NAMALWA (cell line): ENCODE results near the gene CHI3L2.

Experiments used
- DNase-seq: peaks from one replicate; pipeline ENCODE4 v3.0.0-alpha.2; 2015; ENCODE audit warnings: low spot score

CHI3L2 gene, protein sequence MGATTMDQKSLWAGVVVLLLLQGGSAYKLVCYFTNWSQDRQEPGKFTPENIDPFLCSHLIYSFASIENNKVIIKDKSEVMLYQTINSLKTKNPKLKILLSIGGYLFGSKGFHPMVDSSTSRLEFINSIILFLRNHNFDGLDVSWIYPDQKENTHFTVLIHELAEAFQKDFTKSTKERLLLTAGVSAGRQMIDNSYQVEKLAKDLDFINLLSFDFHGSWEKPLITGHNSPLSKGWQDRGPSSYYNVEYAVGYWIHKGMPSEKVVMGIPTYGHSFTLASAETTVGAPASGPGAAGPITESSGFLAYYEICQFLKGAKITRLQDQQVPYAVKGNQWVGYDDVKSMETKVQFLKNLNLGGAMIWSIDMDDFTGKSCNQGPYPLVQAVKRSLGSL

DNA sequence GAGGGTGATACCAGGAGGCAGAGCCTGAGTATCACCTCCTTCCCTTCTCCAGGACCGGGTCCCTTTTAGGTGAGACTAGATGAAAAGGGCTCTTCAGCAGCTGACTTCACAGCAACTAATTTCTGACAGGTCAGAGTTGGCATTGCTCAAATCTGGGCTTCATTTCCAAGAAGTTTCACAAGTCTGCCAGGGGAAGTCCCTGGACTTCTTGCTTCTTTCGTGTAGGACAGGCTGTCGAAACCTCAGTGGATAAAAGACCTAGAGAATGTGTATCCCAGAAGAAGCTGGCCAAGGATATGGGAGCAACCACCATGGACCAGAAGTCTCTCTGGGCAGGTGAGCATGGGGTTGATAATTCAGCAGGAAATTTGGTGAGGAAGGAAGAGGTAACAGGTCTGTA lies at the start of gene CHI3L2:
Gene CHI3L2 (plus strand): TSS at position 280 of the 400 bp plus-strand sequence. CDS start 17 bp downstream, at position 297.
- DNase-seq = no peak

DNA sequence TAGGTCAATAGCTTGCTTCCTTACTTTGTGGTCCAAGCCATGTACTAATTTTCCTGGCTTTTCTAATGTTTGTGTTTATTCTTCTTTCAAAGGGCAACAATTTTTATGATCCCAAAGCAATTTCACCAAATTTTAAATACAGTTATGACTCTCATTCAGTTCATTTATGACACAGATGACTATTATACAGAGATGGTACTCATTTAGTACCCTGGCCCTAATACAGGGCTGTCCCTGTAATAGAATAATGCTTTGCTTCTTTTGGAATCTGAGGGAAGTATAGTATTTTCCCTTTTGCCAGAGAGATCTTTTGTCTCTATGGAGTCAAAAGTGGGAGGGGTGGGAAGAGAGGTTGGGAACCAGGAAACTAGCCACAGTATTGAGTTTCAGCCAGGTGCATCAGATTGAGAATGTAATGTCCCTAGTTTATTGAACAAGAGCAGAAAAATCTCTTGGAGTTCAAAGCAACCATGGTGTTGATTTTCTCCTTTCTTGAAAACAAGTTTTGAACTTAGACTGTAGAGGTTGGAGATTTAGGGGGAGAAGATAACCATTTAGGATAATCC lies 47.5 kb upstream of the CHI3L2 start:
- no peak for DNase-seq

DNA sequence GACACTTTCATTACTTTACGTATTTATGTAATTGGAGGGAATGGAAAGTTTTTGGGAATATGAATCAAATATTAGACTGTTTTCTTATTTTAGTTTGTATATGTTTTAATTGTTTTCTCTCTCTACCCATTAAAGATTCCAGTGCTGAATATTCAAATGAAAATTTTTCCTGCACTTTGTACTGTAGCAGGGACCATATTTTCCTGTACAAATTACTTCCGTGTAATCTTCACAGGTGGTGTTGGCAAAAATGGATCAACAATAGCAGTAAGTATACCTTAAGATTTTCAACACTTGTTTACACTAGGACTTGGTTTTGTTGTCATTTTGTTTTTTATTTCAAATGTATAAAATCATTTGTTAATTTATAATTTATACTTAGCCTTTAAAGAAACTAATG lies 45.5 kb upstream of the CHI3L2 start:
- DNase-seq = no peak

DNA sequence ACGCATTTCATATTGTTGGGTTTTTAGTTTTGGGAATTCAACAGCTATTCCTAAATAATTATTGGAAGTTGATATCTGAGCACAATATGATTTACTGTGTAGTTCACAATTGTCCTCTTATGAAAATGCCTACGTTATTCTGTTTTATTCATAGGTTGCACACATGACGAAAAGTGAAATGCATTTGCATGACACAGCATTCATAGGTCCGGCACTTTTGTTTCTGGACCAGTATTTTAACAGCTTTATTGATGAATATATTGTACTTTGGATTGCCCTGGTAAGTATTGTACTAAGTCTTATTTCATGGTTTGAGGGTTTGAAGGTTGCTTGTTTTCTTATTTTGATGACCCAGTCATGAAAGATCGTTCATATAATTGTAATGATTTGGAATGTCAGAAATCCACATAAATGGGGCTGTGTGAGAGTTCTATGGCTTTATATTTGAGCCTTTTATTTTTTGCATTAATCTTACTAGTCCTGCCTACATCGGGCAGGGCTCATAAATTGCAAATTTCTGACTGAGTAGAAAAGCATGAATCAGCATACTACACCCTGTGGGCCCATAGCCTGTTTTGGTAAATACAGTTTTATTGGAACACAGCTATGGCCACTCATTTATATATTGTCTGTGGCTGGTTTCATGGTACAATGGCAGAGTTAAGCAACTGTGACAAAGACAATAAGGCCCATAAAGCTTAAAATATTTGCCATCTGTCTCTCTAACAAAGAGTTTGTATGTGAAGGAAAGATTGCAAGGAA lies 44.0 kb upstream of the CHI3L2 start:
- no peak for DNase-seq

DNA sequence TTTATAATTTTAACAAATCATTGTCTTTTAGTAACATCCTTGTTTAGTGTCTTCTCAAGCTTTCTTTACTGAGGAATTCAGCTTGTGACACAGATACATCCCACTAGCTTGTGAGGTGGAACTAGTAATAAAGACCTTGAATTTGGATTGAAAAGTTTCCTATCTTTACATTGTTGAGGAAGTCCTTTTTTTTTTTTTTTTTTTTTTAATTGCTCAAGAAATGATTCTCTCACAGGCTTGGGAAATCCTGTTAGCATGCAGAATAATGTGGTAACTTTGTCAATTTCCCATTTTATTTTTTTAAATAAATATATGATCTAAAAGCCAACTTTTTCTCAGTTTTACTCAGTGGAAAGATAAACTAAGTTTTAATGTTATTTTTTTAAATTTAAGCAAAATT lies 42.9 kb upstream of the CHI3L2 start:
- DNase-seq = no peak

DNA sequence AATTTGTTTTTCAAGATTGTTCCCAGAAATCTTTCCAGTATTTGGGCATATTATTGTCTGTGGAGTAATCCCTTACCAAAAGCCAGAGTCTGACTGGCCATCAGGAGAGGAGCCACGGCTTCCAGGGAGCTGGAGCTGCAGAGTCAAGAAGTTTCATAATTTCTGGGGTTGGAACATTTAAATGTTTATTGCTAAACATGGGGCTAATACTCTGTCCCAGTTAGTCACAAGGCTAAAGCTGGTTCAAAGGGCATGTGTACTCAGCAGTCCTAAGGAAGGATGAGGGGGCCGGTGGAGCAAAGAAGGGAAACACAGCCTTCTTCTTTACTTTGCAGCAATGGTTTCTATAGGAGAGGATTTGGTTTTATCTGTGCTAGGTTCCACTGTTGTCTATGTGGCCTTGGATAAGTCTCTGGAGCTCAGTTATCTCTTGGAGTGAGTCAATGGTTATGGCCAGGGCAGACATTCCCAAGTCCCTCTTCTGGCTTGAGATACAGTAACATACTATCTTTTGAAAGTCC lies 36.5 kb upstream of the CHI3L2 start:
- DNase-seq = no peak

DNA sequence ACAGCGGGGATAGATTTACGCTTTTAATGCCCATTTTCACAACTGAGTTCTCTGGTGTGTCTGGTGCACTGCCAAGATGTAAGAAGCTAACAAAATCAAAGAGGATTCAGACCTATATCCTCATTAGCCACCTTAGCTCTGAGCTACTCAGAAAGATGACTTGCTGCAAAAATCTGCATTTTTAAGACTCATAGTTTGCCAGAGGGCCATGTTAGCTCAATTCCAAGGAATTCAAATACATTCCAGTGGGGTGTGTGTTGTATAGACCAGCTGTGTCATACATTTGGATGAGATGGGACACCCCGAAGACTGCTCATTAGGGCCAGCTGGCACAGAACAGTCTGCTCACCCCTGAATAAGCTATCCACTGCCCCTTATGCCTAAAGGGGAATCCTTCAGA lies 36.0 kb upstream of the CHI3L2 start:
- no peak for DNase-seq

DNA sequence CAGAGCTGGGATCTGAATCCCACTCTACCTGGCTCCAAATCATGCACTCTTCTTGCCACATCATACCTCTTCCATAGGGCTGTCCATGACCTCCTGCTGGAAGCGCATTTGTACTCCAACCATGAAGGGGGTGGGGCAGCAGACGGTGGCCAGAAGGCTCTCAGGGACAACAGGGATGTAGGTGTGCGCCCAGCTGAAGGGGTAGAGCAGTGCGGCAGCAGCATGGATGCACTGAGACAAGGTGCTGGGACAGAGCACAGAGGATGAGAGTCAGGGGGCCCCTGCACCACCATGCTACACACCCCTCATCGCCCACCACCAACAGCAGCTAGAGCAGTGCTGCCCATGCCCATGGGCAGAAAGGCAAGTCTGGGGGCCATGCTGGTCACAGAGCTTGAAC lies 35.4 kb upstream of the CHI3L2 start:
- no peak for DNase-seq

DNA sequence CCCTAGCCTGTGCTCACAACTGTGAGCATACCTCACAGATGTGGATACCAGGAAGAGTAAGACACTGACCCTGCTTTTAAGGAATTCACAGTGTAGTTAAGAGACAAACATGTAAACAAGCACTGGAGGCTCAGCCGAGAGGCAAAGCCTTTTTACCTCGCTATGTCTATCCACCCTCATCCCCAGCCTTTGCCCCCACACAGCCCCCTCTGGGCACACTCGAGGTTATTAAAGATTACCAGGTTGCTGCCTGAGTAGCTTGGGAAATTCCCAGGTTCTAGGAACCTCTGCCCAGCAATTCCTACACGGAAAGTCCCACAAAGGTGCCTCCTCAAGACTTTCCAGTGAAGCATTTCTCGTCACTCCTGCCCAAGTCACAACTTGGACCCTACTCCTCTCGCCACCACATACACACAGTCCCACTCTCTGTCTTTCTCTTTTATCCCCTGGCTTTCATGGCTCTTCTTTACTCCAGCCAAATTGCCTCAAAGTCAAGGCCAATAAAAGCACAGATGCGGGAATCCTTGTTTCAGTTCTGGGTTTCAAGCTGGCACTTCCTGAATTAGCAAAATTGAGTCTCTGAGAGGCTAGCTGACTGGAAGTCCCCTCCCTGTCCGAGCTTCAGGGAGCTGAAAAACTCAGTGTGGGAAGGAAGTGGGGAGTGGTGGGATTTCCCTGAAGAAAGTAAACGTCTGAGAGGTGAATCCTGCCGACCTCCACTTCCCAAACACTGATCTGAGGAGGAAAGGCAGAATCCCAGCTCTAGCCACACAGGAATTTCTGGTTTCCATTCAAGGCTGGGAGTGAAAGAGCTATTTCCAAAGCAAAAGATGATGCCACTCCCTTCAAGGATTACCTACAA lies 34.6 kb upstream of the CHI3L2 start:
- no peak for DNase-seq

DNA sequence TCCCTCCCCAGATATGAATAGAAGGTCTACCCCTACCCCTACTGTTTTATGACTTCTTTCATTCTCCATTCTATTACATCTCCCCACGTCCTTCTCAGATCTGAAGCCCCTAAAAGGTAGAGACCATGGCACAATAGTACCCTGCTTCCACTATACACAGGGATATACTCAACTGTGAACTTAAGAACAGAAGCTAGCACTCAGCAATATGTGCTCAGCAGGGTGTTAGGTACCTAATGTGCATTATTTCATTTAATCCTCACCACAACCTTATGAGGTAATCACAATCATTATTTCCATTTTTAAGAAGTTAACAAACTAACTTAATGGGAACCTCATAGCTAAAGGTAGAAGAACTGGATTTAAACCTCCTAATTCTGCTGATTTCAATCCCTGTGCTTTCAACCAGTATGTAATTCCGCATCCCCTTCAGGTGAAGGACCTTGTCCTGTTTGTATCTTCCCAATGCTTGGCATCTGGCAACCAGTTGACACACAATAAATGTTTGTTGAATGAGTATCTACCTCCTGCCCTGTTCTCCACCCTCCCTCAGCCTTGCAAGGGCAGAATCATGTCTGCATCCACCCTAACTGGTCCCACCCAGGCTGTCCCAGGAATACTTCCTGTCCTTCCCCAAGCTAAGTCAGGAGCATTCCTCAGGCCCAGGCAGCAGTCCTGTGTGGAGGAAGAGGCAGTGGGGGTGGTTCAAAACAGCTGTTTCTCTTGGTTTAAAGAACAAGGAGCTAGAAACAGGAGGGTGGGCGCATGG lies 33.6 kb upstream of the CHI3L2 start:
- no peak for DNase-seq

DNA sequence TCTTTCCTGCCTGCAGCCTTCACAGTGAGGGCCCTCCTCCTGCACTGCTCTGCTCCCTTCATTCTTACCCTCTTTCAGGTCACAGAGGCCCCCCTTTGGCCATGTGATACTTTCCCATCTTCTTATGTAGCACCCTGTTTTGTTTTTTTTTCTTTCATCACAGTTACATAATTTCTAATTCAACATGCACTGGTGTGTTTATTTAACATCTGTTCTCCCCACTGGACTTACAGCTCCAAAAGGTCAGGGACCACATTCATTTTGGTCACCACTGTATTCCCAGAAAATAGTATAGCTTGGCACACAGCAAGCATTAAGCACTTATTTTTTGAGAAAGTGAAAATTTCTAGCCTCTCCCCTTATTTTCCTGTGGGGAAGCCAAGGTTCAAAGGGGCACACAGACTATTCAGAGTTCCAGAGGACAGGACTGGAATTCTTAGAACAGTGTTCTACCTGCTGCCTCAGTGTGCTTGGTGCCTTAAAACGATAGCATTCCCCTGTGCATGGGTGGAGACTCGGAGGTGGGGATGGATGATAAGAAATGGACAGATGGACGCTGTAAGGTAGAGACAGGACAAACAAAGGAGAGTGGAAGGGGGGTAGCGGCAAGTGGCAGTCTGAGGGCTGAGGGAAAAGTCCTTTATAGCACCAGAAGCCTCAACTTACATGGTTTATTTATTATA lies 32.4 kb upstream of the CHI3L2 start:
- no peak for DNase-seq

DNA sequence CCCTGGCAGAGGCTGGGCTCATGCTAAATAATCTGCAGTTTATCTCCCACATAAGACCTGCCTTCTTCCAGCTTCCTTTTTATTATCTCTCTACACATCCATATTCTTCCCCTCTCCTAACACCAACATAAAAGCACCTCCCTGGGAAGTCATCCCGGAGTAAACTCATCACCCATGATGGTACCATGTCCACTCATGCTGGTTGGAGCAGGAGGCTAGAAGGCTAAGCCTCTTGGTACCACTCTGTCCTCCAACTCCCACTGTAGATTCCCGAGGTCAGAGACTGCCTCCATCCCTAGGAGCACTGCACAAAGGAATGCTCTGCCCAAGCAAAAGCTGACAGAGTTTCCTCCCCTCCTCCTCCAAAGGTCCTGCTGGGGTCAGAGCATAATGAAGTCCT lies 31.3 kb upstream of the CHI3L2 start:
- no peak for DNase-seq

DNA sequence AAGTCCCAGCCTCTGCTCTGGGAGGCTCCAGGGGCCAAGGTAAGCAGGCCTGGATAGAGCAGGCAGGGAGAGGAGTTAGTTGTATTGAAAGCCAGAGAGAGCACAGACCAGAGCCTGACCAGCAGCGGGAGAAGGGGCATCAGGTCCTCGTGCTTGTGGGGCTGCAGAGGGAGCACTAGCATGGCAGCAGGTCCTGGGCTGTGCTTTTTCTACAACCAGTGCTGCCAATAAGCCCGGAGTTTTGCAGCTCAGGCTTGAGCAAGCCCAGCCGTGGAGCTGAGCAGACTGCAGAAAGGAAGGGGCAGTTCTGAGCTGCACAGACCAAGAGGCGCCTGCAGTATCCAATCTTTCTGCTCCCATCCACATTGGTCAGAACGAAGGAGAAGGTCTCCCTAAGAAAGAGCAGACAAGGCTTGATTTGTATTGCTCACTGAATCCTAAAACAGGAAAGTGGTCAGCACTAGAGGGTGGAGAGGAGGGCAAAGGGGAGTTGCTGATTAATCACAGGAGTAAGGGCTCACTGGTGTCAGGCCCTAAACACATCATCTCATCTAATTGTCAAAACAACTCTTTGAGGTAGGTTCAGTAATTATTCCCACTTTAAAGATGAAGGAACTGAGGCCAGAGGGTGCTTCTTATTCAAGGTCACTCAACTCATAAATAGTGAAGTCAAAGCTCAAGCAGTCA lies 29.8 kb upstream of the CHI3L2 start:
- peak; percentile 56 for DNase-seq

DNA sequence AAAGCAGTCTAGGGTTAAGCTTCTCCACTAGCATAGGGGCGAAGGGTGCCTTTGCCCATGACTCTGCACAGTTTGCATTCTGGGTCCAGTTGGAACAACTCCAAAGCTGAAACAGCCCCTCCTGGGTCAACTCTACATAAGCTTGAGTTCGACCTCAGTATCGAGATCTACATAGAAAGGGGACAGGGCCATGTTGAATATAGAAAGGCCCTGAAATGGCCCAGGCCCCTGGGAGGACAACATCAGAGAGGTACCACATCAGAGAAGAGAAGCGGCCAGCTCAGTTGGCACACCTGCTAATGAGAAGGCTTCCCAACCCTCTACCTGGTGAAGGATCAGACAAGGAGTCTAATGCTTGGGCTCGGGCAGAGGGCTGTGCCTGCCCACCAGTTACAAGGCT lies 28.7 kb upstream of the CHI3L2 start:
- no peak for DNase-seq

DNA sequence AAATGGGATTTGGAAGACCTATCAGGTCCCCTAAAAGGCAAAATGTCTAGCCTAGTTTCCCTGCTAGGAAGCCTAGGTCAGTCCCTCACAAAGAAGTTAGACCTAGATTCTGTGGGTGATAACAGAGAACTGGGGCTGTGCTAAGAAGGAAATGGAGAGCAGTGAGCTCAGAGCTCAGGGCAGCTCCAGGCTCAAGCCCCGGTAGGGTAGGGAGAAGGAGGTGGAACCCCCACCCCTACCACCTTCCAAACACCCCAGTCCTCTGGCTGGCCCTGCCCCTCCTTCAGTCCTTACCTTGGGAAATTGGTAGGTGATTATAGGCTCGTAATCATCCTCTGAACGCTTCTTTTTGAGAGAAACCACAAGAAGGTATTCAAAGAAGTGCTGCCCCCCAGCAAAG lies 28.2 kb upstream of the CHI3L2 start:
- no peak for DNase-seq

DNA sequence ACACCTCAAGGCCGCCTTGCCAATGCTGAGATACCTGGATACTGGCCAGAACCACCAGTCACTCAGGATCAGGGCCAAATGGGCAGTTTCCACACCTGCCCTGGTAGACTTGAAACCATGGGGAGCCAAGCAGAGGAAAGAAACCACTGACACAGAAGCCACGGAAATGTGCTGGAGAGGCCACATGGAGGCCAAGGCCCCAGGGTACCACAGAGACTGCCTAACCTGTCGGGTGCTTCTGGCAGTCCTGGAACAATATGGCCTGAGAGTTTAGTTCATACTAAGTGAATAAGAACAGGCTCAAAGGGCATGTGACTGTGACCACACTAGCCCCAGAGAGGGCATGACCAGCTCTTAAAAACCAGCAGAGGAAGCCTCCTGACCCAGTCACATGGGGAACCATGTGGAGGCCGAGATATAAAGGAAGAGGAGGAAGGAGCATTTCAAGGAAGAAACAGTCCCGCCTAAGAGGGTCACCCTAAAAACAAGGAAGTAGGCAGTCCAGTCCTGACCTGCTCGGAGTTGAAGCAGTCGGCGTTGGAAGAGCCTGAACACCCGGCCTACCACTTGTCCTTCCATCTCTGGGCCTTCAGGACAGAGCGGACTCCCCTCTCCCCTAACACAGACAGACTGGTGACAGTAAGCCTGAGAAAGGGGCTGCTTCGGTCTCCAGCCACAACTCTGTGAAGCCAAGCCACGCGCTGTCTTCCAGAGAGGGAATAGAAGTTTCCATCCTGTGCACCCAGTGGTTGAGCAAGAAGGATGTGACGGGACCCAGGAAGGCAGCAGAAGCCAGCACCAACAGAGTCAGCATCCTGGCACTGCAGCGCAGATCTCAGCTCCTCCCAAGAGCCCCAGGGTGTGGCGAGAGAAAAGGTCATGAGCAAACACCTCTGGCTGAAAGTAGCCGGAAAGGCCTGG lies 27.4 kb upstream of the CHI3L2 start, which contains the start of gene DENND2D:
Gene DENND2D (minus strand): TSS at position 766 of the 921 bp plus-strand sequence. CDS start 187 bp downstream, at position 579.
- DNase-seq = no peak

DNA sequence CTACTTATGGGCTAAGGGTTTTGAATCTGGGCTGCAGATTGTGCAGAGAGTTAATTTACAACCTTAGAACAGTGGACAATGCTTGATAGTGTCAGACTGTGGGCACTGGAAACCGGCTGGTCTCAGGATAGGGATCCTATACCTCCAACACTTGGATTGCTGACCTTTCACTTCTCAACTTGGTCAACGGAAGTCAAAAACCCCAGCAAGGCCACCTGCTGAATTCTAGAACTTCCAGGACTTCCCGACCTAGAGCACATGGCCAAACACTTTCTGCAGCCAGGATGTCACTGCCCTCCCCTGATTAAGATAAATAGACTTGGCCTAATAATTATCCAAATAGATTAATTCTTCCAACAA lies 26.7 kb upstream of the CHI3L2 start:
- DNase-seq = no peak

DNA sequence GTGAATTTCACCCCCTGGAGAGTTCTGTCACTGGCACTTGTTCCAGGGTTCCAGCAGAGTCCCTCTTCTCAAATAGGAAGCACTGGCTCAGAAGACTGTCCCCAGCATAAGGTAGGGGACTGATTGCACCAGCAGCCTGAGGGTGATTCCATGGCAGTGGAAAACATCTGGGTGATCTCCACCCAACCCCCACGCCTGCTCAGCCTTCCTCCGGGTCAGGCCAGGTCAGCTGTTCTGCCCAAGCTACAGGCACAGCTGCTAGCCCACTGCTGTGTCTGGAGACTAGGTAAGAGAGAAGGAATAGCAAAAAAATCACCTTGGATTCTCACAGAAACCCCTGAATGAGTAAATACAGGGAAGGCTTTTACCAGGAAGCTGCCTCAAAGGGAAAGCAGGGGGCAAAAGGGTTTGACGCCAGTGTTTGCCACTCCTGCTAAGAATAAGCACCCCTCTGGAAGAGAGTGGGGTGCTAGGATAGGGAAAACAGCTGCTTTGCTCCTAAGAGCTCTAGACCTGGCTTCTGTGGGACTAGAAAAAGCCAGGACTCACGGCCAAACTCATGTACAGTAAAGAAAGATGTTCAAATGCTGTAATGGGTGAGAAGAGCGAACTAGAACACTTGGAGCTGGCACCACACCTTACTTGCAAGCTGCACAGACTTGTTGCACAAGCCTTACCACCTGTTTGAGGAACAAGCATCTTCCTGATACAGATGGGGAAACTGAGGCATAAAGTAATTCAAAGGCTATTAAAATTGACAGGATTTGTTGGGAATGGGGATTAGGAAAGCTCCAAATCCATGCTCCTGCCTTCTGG lies 26.0 kb upstream of the CHI3L2 start:
- no peak for DNase-seq
